ENCODE data around the gene PTPN11.
"Not testable (repeated sequence)": the region's sequence is repeated elsewhere in the genome, so short reads cannot be mapped to it uniquely, and the experiment has no call there.

The PTPN11 gene

DNA sequence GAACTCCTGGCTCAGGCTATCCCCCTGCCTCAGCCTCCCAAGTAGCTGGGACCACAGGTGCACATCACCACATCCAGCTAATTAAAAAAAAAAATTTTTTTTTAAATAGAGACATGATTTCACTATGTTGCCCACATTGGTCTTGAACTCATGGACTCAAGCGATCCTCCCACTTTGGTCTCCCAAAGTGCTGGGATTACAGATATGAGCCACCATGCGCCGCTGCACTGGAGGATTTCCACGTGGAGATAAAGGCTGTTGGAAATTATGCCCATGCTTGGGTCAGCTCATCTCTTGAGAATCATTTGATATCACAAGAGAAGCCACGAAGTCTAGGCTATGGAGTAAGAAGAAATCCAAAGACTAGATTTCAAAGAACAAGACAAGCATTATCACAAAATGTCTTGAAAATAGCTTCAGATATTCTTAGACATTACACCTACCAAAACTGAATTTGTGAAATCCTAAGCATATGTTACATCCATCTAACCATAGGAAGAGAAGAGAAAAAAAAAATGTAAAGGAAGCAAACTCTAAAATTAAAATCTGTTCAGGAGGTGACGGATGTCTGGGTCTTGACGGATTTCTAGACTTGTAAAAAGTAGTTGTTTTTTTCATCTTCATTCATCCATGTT, 99.1 kb downstream of the PTPN11 start:
- no peaks in the 10 kb centered on the region for H3K79me2 ChIP-seq (ENCODE audit: low read length)
- TF ChIP-seq EZH2phosphoT487 (IDR thresholded peaks at IDR 0.05; ENCODE audit: low read length), result no peak
- TF ChIP-seq EZH2 (optimal IDR thresholded peaks at IDR 0.05; ENCODE audit: low read depth, low read length), result no peak
- TF ChIP-seq, protein P1, sequence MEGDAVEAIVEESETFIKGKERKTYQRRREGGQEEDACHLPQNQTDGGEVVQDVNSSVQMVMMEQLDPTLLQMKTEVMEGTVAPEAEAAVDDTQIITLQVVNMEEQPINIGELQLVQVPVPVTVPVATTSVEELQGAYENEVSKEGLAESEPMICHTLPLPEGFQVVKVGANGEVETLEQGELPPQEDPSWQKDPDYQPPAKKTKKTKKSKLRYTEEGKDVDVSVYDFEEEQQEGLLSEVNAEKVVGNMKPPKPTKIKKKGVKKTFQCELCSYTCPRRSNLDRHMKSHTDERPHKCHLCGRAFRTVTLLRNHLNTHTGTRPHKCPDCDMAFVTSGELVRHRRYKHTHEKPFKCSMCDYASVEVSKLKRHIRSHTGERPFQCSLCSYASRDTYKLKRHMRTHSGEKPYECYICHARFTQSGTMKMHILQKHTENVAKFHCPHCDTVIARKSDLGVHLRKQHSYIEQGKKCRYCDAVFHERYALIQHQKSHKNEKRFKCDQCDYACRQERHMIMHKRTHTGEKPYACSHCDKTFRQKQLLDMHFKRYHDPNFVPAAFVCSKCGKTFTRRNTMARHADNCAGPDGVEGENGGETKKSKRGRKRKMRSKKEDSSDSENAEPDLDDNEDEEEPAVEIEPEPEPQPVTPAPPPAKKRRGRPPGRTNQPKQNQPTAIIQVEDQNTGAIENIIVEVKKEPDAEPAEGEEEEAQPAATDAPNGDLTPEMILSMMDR (IDR thresholded peaks at IDR 0.05; ENCODE audit: low read length), result no peak
- H3F3A ChIP-seq (ENCODE audit: insufficient read depth, low read length), result no peaks in the 10 kb centered on the region
- no peaks in the 10 kb centered on the region for H4K20me1 ChIP-seq (ENCODE audit: insufficient read depth, low read length)
- no peak for DNase-seq
- no peaks in the 10 kb centered on the region for H3K9me2 ChIP-seq (replicated peaks; ENCODE audit: insufficient read depth, low read length)
- H3K9ac ChIP-seq (ENCODE audit: low read length), result no peak overlapping the region
- H2AFZ ChIP-seq (ENCODE audit: low read length), result no peak overlapping the region
- no peaks in the 10 kb centered on the region for H3K36me3 ChIP-seq (replicated peaks; ENCODE audit: insufficient read depth, low read length)
- no peak overlapping the region for H3K27ac ChIP-seq (ENCODE audit: low read length)
- H3K4me3 ChIP-seq (ENCODE audit: low read length), result no peak overlapping the region
- H3K9me3 ChIP-seq (replicated peaks; ENCODE audit: insufficient read depth, low read length), result no peaks in the 10 kb centered on the region
- no peaks in the 10 kb centered on the region for H3K27me3 ChIP-seq (replicated peaks; ENCODE audit: insufficient read depth, low read length)
- H3K4me1 ChIP-seq (ENCODE audit: low read length), result no peaks in the 10 kb centered on the region
- H3K4me2 ChIP-seq (ENCODE audit: low read depth, low read length), result no peak overlapping the region

DNA sequence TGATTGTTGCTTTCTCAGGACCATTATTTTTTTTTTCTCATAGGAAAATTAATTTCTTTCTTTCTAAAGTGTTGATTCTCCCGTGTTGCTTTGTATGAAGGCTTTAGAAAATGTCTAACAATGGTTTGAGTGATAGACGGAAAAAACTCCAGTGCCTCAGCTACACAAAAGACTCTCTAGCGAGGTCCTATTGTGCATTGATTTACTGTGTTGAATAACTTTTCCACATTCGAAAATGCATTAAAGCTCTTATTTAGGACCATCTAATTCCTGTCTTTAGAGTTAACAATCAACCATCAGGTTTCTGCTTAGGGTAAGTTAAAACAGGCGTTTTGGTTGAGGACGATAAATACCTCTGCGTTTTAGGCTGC, 99.6 kb downstream of the PTPN11 start:
- Histone ChIP-seq H3K27ac (ENCODE audit: low read length) (no peak overlapping the region), H3K4me3 (ENCODE audit: low read length) (no peak overlapping the region), H3K4me2 (ENCODE audit: low read depth, low read length) (no peak overlapping the region), H3K79me2 (ENCODE audit: low read length) (no peaks in the 10 kb centered on the region), H3F3A (ENCODE audit: insufficient read depth, low read length) (no peaks in the 10 kb centered on the region), H3K27me3 (replicated peaks; ENCODE audit: insufficient read depth, low read length) (no peaks in the 10 kb centered on the region), H3K9ac (ENCODE audit: low read length) (no peak overlapping the region), H3K36me3 (replicated peaks; ENCODE audit: insufficient read depth, low read length) (no peaks in the 10 kb centered on the region), H4K20me1 (ENCODE audit: insufficient read depth, low read length) (no peaks in the 10 kb centered on the region), H3K9me3 (replicated peaks; ENCODE audit: insufficient read depth, low read length) (no peaks in the 10 kb centered on the region), H3K9me2 (replicated peaks; ENCODE audit: insufficient read depth, low read length) (no peaks in the 10 kb centered on the region), H3K4me1 (ENCODE audit: low read length) (no peaks in the 10 kb centered on the region), H2AFZ (ENCODE audit: low read length) (no peak overlapping the region)
- TF ChIP-seq, protein P1 (IDR thresholded peaks at IDR 0.05; ENCODE audit: low read length), result no peak
- TF ChIP-seq EZH2 (optimal IDR thresholded peaks at IDR 0.05; ENCODE audit: low read depth, low read length), result no peak
- no peak for DNase-seq

DNA sequence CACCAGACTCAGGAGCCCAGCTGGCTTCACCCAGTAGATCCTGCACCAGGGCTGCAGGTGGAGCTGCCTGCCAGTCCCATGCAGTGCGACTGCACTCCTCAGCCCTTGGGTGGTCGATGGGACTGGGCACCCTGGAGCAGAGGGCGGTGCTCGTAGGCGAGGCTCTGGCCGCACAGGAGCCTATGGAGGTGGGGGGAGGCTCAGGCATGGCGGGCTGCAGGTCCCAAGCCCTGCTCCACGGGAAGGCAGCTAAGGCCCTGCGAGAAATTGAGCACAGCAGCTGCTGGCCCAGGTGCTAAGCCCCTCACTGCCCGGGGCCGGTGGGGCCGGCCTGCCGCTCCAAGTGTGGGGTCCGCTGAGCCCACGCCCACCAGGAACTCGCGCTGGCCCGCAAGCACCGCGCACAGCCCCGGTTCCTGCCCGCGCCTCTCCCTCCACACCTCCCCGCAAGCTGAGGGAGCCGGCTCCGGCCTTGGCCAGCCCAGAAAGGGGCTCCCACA, 101.1 kb downstream of the PTPN11 start:
- DNase-seq; H3K9me3 ChIP-seq (replicated peaks; ENCODE audit: insufficient read depth, low read length): not testable (repeated sequence)

DNA sequence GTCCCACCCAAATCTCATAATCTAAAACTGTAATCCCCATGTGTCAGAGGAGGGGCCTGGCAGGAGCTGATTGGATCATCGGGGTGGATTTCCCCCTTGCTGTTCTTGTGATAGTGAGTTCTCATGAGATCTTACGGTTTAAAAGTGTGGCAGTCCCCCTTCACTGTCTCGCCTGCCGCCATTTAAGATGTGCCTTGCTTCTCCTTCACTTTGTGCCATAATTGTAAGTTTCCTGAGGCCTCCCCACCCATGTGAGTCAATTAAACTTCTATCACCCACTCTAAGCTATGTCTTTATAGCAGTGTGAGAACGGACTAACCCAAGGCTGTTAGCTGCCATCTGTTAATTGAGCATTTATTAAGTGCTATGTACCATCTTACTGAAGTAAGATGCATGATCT, 105.1 kb downstream of the PTPN11 start:
- Histone ChIP-seq H3K27me3 (replicated peaks; ENCODE audit: insufficient read depth, low read length) (peaks cover 3% of the 10 kb centered on the region; the same call in 1 of the 2 replicates), H4K20me1 (ENCODE audit: insufficient read depth, low read length) (no peaks in the 10 kb centered on the region), H3F3A (ENCODE audit: insufficient read depth, low read length) (no peaks in the 10 kb centered on the region), H3K36me3 (replicated peaks; ENCODE audit: insufficient read depth, low read length) (no peaks in the 10 kb centered on the region), H3K9me2 (replicated peaks; ENCODE audit: insufficient read depth, low read length) (no peaks in the 10 kb centered on the region), H3K9me3 (replicated peaks; ENCODE audit: insufficient read depth, low read length) (no peaks in the 10 kb centered on the region), H3K27ac (ENCODE audit: low read length) (no peak overlapping the region), H3K4me3 (ENCODE audit: low read length) (no peak overlapping the region), H3K4me2 (ENCODE audit: low read depth, low read length) (no peak overlapping the region), H3K4me1 (ENCODE audit: low read length) (no peaks in the 10 kb centered on the region), H3K9ac (ENCODE audit: low read length) (no peak overlapping the region), H3K79me2 (ENCODE audit: low read length) (no peaks in the 10 kb centered on the region), H2AFZ (ENCODE audit: low read length) (no peak overlapping the region)
- TF ChIP-seq EZH2phosphoT487 (IDR thresholded peaks at IDR 0.05; ENCODE audit: low read length) (no peak), EZH2 (optimal IDR thresholded peaks at IDR 0.05; ENCODE audit: low read depth, low read length) (no peak)
- TF ChIP-seq, protein P1 (IDR thresholded peaks at IDR 0.05; ENCODE audit: low read length), result no peak
- no peak for DNase-seq

More for the DNA sequence above, 101.1 kb downstream of the PTPN11 start:
- not testable (repeated sequence) for H3K4me3 ChIP-seq (ENCODE audit: low read length); H4K20me1 ChIP-seq (ENCODE audit: insufficient read depth, low read length); H3K9me2 ChIP-seq (replicated peaks; ENCODE audit: insufficient read depth, low read length); H3K27me3 ChIP-seq (replicated peaks; ENCODE audit: insufficient read depth, low read length); H3K4me1 ChIP-seq (ENCODE audit: low read length); H3K4me2 ChIP-seq (ENCODE audit: low read depth, low read length); H3K27ac ChIP-seq (ENCODE audit: low read length); H3K79me2 ChIP-seq (ENCODE audit: low read length); H2AFZ ChIP-seq (ENCODE audit: low read length); H3K9ac ChIP-seq (ENCODE audit: low read length); H3F3A ChIP-seq (ENCODE audit: insufficient read depth, low read length); H3K36me3 ChIP-seq (replicated peaks; ENCODE audit: insufficient read depth, low read length)

Data from MM.1S (cell line).